Pons (tissue), 1 donor: ENCODE measurements around the gene CDC73.
A peak's percentile ranks its signal among the peaks of the same experiment; 100 is the strongest.

ENCODE experiments used
- DNase-seq: peaks from one replicate; pipeline ENCODE4 v3.0.0-alpha.2; 2016; ENCODE audit warnings: low spot score

CDC73 gene

GRCh38 chr1:193121616-193122593 lies at the start of gene CDC73:
Gene CDC73 (plus strand): TSS chr1:193122031. CDS start chr1:193122201, 170 bp downstream.
- DNase-seq: peak; percentile 90

DNA sequence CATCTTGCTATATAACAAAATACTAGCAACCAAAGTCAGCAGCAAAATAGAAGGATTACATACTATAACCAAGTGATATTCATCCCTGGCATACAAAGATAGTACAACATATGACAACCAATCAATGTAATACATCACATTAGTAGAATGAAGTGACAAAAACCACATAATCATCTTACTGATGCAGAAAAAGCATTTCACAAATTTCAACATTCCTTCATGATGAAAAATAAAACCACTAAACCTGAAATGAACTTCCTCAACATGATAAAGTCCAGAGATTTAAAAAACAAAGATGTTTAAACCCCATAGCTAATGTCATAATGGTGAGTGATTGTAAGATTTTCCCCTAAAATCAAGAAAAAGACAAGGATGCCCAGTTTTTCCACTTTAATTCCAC lies 43.8 kb upstream of the CDC73 start:
- DNase-seq: no peak

DNA sequence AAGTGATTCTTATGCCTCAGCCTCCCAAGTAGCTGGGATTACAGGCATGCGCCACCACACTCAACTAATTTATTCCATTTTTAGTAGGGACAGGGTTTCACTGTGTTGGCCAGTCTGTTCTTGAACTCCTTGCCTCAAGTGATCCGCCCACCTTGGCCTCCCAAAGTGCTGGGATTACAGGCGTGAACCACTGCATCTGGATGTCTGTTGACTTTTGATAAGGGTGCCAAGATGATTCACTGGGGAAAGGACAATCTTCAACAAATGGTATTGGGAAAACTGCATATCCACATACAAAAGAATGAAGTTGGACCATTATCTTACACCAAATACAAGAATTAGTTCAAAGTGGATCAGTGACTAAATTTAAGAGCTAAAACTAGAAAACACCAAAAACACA lies 42.6 kb upstream of the CDC73 start:
- DNase-seq: no peak

- DNase-seq: no peak
These were observed 38.3 kb upstream of the CDC73 start for GRCh38 chr1:193083365-193084088.

DNA sequence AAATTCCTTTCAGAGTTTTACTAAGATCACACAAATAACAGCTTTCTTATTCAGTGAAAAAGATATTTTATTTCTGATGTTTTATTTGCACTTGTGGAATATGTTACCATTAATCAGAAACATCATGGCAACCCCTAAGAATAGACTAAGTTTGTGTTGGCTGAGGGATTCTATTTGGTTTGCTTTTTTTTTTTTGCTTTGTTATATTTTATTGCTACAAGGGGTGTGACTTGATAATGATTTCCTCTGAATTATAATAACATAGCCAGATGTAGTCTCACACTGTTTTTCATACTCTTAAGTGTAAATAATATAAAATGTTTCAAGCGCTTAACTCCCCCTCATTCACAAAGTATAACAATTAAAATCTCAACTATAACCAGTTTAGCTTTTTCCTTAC lies 36.6 kb upstream of the CDC73 start:
- no peak for DNase-seq

DNA sequence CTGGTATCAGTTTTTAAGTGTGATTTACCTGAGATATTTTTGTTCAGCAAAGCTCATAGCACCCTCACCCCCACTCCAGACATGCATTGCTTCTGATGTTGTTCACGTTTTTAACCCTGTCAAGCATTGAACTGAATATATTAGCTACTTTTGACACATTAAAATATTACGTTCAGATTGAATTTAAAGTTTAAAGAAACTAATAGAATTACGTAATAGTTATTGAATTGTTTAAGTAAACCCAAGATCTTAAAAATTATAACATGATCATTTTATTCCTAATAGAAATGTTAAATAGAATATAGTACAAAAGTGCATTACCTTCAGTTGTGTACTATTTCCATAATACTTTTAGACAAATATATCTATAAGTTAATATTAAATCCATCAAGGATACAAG lies 35.5 kb upstream of the CDC73 start:
- no peak for DNase-seq

DNA sequence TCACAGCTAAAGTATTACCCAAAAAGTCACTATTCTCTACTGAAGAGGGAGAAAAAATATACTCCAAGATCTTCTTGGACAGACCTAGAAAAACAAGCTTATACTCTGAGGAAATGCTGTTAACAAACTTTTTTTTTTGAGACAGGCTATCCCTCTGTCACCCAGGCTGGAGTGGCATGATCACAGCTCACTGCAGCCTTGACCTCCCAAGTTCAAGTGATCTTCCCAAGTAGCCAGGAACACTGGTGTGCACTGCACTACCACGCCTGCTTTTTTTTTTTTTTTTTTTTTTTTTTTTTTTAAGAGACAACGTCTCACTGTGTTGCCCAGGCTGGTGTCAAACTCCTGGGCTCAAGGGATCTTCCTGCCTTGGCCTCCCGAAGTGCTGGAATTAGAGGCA lies 33.9 kb upstream of the CDC73 start:
- no peak for DNase-seq

GRCh38 chr1:193090865-193091264 lies 31.0 kb upstream of the CDC73 start:
- no peak for DNase-seq

DNA sequence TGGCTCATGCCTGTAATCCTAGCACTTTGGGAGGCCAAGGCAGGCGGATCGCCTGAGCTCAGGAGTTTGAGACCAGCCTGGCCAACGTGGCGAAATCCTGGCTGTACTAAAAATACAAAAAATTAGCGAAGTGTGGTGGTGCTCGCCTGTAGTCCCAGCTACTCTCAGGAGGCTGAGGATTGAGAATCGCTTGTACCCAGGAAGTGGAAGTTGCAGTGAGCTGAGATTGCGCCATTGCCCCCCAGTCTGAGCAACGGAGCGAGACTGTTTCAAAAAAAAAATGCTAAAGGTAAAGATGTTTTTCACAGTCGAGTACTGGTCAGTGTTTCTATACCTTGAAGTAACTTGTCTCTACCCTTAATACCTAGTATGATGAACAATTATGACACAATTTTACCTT lies 27.7 kb upstream of the CDC73 start:
- DNase-seq: no peak

GRCh38 chr1:193102662-193103061 lies 19.2 kb upstream of the CDC73 start:
- no peak for DNase-seq

- DNase-seq: no peak
These were observed 17.9 kb upstream of the CDC73 start for GRCh38 chr1:193103759-193104501.

DNA sequence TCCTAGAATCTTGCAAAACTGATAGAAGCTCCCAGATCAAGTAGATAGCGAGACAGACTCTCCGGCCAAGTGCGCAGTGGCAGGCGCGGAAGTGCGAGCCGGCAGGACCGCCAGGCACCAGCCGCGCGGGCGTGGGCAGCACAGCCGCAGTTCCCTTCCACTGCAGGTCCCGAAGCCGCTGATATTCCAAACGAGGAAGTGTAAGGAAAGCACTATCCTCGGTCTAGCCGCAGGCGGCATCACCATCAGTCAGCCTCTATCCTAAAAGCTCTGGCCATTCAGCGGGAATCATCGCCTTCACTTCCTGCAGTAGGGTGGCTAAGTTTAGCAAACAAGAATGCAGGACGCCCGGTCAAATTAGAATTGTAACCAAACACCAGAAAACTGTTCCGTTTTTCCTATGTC lies 17.3 kb upstream of the CDC73 start:
- peak; percentile 62 for DNase-seq

DNA sequence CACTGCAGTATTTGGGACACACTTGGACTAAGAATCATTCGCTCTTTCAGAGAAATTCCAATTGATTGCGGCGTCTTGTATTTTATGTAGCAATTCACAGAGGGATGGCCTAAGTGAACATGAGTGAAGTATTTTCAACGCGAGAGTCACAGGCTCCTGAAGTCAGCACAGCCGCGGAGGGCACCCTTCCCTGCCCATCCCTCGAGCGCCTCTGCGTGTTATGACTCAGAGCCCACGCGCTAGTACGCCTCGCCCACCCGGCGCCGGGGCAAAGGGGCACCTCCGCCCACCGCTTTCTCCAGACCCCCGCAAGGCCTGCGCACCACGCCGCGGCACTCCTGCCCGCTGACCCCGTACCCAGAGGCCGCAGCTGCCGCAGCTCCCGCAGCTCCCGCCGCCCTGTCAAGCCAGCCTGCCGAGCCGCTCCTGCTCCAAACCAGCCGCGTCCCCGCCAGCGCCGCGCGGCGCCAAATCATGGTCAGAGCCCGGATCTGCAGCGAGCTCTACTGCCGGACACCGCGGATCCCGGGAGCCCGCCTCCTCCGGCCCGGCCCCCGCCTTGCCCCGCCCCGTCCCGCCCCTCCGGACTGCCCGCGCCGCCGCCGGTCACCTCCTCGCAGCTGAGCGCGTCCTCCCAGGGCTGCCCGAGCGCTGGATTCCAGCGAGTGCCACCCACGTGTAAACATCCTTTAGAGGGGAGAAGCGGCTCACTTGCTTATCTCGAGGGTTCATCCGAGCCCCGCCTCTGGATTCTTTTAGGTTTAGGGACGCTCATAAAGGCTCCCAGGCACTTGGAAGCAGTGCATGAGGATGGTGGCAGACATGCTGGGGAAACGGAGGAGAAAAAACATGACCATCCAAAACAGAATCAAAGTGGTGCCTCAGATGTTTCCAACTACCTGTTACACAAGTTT lies 16.7 kb upstream of the CDC73 start, which contains the start of gene GLRX2:
GLRX2 (minus strand) TSS at position 508 of the 914 bp plus-strand sequence; CDS start at position 476, 32 bp downstream.
- peak; percentile 75 for DNase-seq

- DNase-seq: no peak
These were observed 16.0 kb upstream of the CDC73 start for GRCh38 chr1:193105821-193106177.

GRCh38 chr1:193108471-193108870 lies 13.4 kb upstream of the CDC73 start:
- DNase-seq: no peak

GRCh38 chr1:193109619-193110018 lies 12.2 kb upstream of the CDC73 start:
- no peak for DNase-seq

DNA sequence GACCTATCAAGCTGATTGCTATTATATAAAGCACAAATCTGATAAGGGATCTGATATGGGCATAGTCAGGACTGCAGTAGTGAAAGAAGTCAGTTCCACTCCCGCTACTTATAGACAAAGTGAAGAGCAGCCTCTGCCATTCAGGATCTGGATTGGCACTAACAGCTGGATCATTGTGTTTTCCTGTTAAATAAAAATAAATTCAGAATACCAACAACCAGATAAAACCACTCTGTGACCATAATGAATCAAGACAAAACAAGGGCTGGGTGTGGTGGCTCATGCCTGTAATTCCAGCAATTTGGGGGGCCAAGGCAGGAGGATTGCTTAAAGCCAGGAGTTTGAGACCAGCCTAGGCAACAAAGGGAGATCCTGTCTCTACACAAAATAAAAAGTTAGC lies 11.6 kb upstream of the CDC73 start:
- no peak for DNase-seq

DNA sequence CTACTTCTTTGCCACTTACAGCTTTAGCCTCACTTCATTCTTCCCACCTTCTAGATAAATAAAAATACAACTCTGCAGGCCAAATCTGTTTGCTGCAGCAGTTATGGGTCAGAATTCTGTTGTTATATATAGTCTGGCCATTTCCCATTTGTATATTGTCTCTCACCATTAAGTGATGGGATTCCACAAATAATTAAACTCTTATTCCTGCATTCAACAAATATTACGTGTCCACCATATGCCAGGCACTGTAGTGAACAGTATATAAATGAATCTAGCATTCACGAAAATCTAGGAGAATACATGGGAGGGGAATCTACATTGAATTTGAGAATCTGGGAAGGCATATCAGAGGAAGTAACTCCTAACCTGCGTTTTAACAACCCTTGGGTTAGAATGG lies 11.0 kb upstream of the CDC73 start:
- DNase-seq: no peak

DNA sequence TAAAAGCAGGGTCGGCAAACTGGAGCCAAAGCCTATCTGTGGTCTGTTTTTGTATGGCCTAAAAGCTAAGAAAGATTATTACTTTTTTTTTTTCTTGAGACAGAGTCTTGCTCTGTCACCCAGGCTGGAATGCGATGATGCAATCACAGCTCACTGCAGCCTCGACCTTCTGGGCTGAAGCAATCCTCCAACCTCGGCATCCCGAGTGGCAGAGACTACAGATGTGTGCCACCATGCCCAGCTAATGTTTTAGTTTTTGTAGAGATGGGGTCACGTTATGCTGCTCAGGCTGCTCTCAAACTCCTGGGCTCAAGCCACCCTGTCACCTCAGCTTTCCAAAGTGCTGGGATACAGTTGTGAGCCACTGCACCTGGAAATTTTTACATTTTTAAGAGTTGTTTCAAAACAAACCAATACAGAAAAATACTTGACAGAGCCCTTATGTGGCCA lies 10.2 kb upstream of the CDC73 start:
- DNase-seq: no peak

DNA sequence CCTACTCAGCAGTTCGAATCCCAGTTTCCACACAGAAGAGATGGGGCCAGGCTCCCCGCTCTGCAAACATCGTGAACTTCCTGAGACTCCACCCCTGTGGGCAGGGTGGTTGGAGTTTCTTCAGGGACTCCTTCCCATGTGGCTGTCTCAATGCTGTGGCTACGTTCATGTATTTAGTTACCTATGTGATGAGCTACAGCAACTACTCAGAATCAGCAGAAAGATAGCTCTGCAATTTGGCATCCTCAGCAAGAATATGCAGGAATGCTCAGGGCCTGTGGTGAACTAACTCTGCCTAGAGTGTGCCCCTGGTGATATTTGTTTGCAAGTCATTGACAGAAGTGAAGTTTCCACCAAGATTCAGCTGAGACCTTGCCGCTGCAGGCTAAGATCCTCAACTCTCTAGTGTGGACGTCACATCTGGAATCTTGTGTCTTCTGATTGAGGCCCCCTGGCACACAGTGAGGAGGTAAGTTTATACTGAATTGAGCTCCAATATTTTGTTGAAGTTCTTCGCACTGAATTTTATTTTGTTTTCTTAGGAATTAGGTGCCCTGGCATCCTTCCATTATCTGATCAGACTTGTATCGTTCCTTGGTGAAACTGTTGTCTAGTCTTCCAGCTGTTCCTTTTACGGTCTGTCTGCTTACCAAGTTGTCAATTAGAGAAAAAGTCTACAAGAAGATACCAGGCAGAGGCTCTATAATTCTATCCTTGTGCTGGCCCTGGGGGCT lies 8.4 kb upstream of the CDC73 start:
- no peak for DNase-seq

- no peak for DNase-seq
These were observed 7.9 kb upstream of the CDC73 start for GRCh38 chr1:193113992-193114332.
